HCT116 (cell line): Measurements from ENCODE around the gene OR52B2.

Source experiments
- CEBPB ChIP-seq: IDR thresholded peaks from 2 replicates; pipeline ENCODE4 v1.6.1; 2012; ENCODE audit warnings: low read depth
- CTCF ChIP-seq, 3 experiments: fragments of 200-600 bp in 1 of 3; sonication (generic) in 1 of 3; IDR thresholded peaks in 2 of 3; conservative IDR thresholded peaks in 1 of 3; 2 replicates each; pipeline ENCODE4 v1.5.1; 2012 to 2017; ENCODE audit warnings: low read depth in 2 of 3, low read length in 2 of 3, antibody characterized with exemption in 1 of 3, borderline replicate concordance in 1 of 3, control low read depth in 1 of 3, mild to moderate bottlenecking in 1 of 3, mixed read lengths in 1 of 3, mixed run types in 1 of 3, moderate library complexity in 1 of 3; ENCODE audit not compliant: insufficient read depth in 1 of 3
- ELF1 ChIP-seq: IDR thresholded peaks from 2 replicates; pipeline ENCODE4 v1.6.1; 2012; ENCODE audit warnings: low read depth, borderline replicate concordance
- EZH2 ChIP-seq: fragments of 200-600 bp; sonication (generic); IDR thresholded peaks from 2 replicates; pipeline ENCODE4 v1.6.1; 2017; ENCODE audit warnings: antibody characterized with exemption, mixed run types
- EZH2phosphoT487 ChIP-seq: fragments of 200-600 bp; IDR thresholded peaks from 2 replicates; pipeline ENCODE4 v1.6.1; 2018; ENCODE audit warnings: antibody characterized with exemption, borderline replicate concordance
- POLR2A ChIP-seq: IDR thresholded peaks from 2 replicates; pipeline ENCODE4 v1.7.0; 2011; ENCODE audit warnings: borderline replicate concordance; ENCODE audit not compliant: insufficient read depth, insufficient read length; ENCODE audit errors: extremely low read depth
- POLR2AphosphoS5 ChIP-seq: IDR thresholded peaks from 2 replicates; pipeline ENCODE4 v1.6.1; 2011; ENCODE audit warnings: mild to moderate bottlenecking, low read depth, low read length, moderate library complexity
- RAD21 ChIP-seq: IDR thresholded peaks from 2 replicates; pipeline ENCODE4 v1.6.1; 2012; ENCODE audit warnings: low read depth, mild to moderate bottlenecking
- SIN3A ChIP-seq: IDR thresholded peaks from 2 replicates; pipeline ENCODE4 v1.6.1; 2012; ENCODE audit warnings: low read depth
- SP1 ChIP-seq: IDR thresholded peaks from 2 replicates; pipeline ENCODE4 v1.6.1; 2012; ENCODE audit warnings: low read depth
- SRF ChIP-seq: IDR thresholded peaks from 2 replicates; pipeline ENCODE4 v1.6.1; 2012; ENCODE audit warnings: low read depth
- YY1 ChIP-seq: IDR thresholded peaks from 2 replicates; pipeline ENCODE4 v1.6.1; 2011; ENCODE audit warnings: low read length, low read depth, moderate library complexity, mild to moderate bottlenecking; ENCODE audit not compliant: insufficient replicate concordance; ENCODE audit errors: extremely low read depth
- ZFX ChIP-seq: fragments of 450-650 bp; IDR thresholded peaks from 2 replicates; pipeline ENCODE4 v1.6.1; 2017

- TF ChIP-seq POLR2AphosphoS5, result no peak
- TF ChIP-seq CTCF (IDR thresholded peaks at IDR 0.05 in 2 of 3, conservative IDR thresholded peaks at IDR 0.05 in 1 of 3; ENCODE audit: borderline replicate concordance in 1 of 3, insufficient read depth in 1 of 3, low read depth in 2 of 3, low read length in 2 of 3), result no peak
- TF ChIP-seq ELF1, result no peak
- no peak for TF ChIP-seq POLR2A
- no peak for TF ChIP-seq SIN3A
- TF ChIP-seq ZFX, result no peak
- TF ChIP-seq CEBPB, result no peak
- no peak for TF ChIP-seq EZH2
- no peak for TF ChIP-seq SP1
- TF ChIP-seq YY1, result no peak
- no peak for TF ChIP-seq EZH2phosphoT487
- TF ChIP-seq RAD21, result no peak
- no peak for TF ChIP-seq SRF
These were observed at the start of gene OR52B2 for GRCh38 chr11:6170226-6170625.
